ENCODE data around the gene SNX12. TPM values are rescaled to one million over a fixed set of nuclear protein-coding genes. Genes with fewer than 3 reads are reported as not detected.

Gene SNX12
- total and polyA plus RNA-seq, 4 donors: 4.5 to 21.7 (median 15.8) TPM

DNA sequence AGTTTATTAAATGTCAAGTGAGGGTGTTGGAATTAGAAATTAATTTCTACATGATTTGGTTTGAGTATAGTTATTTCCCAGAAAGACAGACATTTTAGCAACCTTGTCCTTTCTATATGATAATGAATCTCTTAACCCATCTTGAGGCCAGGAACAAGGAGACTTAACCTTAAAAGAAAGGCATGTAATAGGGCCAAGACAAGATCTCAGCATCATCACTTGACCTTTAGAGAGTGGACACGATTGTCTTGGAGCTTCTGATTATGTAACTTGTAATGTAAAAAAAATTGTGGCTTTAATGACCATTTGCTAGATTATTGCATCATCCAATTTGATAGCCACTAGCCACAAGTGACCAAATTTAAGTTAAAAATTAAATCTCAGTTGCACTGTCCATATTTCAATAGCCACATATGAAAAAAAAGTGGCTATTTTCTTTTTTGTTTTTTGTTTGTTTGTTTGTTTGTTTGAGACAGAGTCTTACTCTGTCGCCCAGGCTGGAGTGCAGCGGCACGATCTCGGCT lies 14.1 kb upstream of the SNX12 start:
- TF ChIP-seq YY1 (IDR thresholded peaks at IDR 0.05): no peak
- no peak for TF ChIP-seq RAD21 (IDR thresholded peaks at IDR 0.05)
- no peak for TF ChIP-seq SP1 (IDR thresholded peaks at IDR 0.05)
- TF ChIP-seq CTCF (IDR thresholded peaks at IDR 0.05; ENCODE audit: low read depth, low read length, missing input control): no peak
- TF ChIP-seq NR2F2 (IDR thresholded peaks at IDR 0.05): no peak
- TF ChIP-seq EGR1 (IDR thresholded peaks at IDR 0.05; ENCODE audit: low read depth in 2 of 2): no peak
- no peak for TF ChIP-seq REST (IDR thresholded peaks at IDR 0.05)
- TF ChIP-seq FOXA1 (IDR thresholded peaks at IDR 0.05): no peak
- TF ChIP-seq ZBTB33 (IDR thresholded peaks at IDR 0.05): no peak
- TF ChIP-seq JUND (IDR thresholded peaks at IDR 0.05): no peak
- TF ChIP-seq FOXA2 (IDR thresholded peaks at IDR 0.05): no peak
- no peak for TF ChIP-seq RXRA (IDR thresholded peaks at IDR 0.05)
- no peak for TF ChIP-seq HNF4A (conservative IDR thresholded peaks at IDR 0.05)
- TF ChIP-seq GABPA (IDR thresholded peaks at IDR 0.05 in 1 of 2, conservative IDR thresholded peaks at IDR 0.05 in 1 of 2): no peak
- no peak for TF ChIP-seq TAF1 (conservative IDR thresholded peaks at IDR 0.05)
- no peak for TF ChIP-seq ATF3 (IDR thresholded peaks at IDR 0.05)
- DNase-seq (ENCODE audit: low spot score): no peak

More for the DNA sequence above, 14.1 kb upstream of the SNX12 start:
- H3K4me1 ChIP-seq (ENCODE audit: control insufficient read depth in 4 of 4, insufficient read depth in 4 of 4, low read length in 3 of 4): no peaks in the 10 kb centered on the region
- H3K27ac ChIP-seq (ENCODE audit: low read depth in 1 of 2, low read length in 2 of 2): no peak overlapping the region
- no peak overlapping the region for H3K9ac ChIP-seq (ENCODE audit: low read depth in 1 of 2, low read length in 2 of 2)
- no peaks in the 10 kb centered on the region for H3K9me3 ChIP-seq (ENCODE audit: control insufficient read depth in 4 of 4, low read length in 3 of 4)
- 88% methylated on average over 5 of the region's 5 CpGs for WGBS
- no peaks in the 10 kb centered on the region for H3K27me3 ChIP-seq (ENCODE audit: control insufficient read depth in 4 of 4, insufficient read depth in 4 of 4, low read length in 3 of 4)
- no peak overlapping the region for H3K4me3 ChIP-seq (ENCODE audit: low read depth in 1 of 3, low read length in 3 of 3)
- no peaks in the 10 kb centered on the region for H3K36me3 ChIP-seq (ENCODE audit: control insufficient read depth in 4 of 4, insufficient read depth in 3 of 4, low read depth in 1 of 4, low read length in 3 of 4)

Measured in liver (tissue), 9 donors.